ENCODE measurements around the gene PEX10.

GRCh38 chr1:2378956-2379732 is 33.2 kb downstream of the PEX10 start:
- TF ChIP-seq CTCF (IDR thresholded peaks at IDR 0.05 in 2 of 3, conservative IDR thresholded peaks at IDR 0.05 in 1 of 3; ENCODE audit: control insufficient read depth in 2 of 3, extremely low read depth in 1 of 3, insufficient read depth in 1 of 3, low read depth in 3 of 3, low read length in 3 of 3) (no peak), MYC (IDR thresholded peaks at IDR 0.05; ENCODE audit: insufficient read depth, insufficient read length, insufficient replicate concordance, low read length, severe bottlenecking) (no peak), JUNB (IDR thresholded peaks at IDR 0.05) (no peak), RAD21 (IDR thresholded peaks at IDR 0.05; ENCODE audit: insufficient read depth, low read depth, low read length) (no peak), RCOR1 (conservative IDR thresholded peaks at IDR 0.05; ENCODE audit: low read depth, low read length) (no peak), FOXM1 (IDR thresholded peaks at IDR 0.05; ENCODE audit: low read depth, low read length) (no peak), POLR2AphosphoS5 (IDR thresholded peaks at IDR 0.05; ENCODE audit: low read length) (no peak), STAT3 (IDR thresholded peaks at IDR 0.05; ENCODE audit: low read depth, low read length) (no peak), MXI1 (IDR thresholded peaks at IDR 0.05; ENCODE audit: low read depth, low read length) (no peak), EZH2 (IDR thresholded peaks at IDR 0.05; ENCODE audit: borderline replicate concordance, control insufficient read depth, low read depth, low read length) (no peak), SPI1 (IDR thresholded peaks at IDR 0.05; ENCODE audit: borderline replicate concordance, insufficient read depth, low read depth, low read length) (no peak), RFX5 (IDR thresholded peaks at IDR 0.05; ENCODE audit: low read depth, low read length) (no peak), HDAC2 (IDR thresholded peaks at IDR 0.05) (no peak), REST (IDR thresholded peaks at IDR 0.05; ENCODE audit: low read depth, low read length) (no peak)
